Fibroblast of gingiva (primary cell): Measurements from ENCODE around the gene QRFP.
"Not testable (repeated sequence)": the region's sequence is repeated elsewhere in the genome, so short reads cannot be mapped to it uniquely, and the experiment has no call there.

Experiments
- DNase-seq: peaks from one replicate; pipeline ENCODE4 v3.0.0-alpha.2; 2011; ENCODE audit warnings: low read depth

Gene QRFP

GRCh38 chr9:130849356-130849755, 47.3 kb downstream of the QRFP start:
- no peak for DNase-seq

DNA sequence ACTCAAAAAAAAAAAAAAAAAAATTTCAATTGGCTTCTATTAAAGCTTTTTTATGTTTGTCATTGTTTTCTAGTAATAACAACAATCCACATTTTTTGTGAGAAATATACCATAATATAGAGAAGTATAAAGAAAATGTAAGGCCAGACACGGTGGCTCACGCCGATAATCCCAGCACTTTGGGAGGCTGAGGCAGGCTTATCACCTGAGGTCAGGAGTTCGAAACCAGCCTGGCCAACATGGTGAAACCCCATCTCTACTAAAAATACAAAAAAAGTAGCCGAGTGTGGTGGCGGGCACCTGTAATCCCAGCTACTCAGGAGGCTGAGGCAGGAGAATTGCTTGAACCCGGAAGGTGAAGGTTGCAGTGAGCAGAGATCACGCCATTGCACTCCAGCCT, 48.1 kb downstream of the QRFP start:
- DNase-seq: not testable (repeated sequence)

- peak; percentile 100 for DNase-seq
Observed at GRCh38 chr9:130847306-130848217, 49.0 kb downstream of the QRFP start.

- DNase-seq: peak; percentile 75
Observed at GRCh38 chr9:130846487-130847305, 49.9 kb downstream of the QRFP start.

GRCh38 chr9:130845901-130846481, 50.6 kb downstream of the QRFP start:
- peak; percentile 63 for DNase-seq

DNA sequence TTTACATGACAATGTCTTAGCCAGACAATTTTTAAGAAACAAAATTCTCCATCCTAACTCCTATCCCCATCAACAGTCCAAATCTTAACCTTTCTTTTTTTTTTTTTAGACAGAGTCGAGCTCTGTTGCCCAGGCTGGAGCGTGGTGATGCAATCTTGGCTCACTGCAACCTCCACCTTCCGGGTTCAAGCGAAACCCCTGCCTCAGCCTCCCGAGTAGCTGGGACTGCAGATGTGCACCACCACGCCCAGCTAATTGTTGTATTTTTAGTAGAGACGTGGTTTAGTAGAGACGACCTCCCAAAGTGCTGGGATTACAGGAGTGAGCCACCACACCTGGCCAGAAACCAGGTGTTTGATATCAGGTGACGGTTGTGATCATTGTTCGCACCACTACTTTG, 51.4 kb downstream of the QRFP start:
- DNase-seq: no peak

DNA sequence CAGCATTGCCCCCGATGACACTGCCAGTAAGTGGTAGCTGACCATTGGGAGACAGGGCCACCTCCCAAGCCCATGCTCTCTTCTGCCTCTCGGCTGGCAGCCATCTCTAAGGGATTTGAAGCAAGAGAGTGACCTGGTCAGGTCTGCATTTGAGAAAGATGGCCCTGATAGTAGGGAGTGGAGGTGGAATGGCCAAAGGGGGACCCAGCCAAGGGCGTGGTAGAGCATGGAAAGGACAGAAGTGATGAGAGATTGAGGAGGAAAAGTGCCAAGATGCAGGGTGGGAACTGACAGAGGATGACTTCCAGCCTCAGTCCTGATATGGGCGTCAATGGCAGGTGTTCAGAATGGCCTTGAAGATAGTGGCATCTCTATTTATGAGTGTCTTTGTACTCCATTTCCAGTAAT, 52.6 kb downstream of the QRFP start:
- DNase-seq: no peak

DNA sequence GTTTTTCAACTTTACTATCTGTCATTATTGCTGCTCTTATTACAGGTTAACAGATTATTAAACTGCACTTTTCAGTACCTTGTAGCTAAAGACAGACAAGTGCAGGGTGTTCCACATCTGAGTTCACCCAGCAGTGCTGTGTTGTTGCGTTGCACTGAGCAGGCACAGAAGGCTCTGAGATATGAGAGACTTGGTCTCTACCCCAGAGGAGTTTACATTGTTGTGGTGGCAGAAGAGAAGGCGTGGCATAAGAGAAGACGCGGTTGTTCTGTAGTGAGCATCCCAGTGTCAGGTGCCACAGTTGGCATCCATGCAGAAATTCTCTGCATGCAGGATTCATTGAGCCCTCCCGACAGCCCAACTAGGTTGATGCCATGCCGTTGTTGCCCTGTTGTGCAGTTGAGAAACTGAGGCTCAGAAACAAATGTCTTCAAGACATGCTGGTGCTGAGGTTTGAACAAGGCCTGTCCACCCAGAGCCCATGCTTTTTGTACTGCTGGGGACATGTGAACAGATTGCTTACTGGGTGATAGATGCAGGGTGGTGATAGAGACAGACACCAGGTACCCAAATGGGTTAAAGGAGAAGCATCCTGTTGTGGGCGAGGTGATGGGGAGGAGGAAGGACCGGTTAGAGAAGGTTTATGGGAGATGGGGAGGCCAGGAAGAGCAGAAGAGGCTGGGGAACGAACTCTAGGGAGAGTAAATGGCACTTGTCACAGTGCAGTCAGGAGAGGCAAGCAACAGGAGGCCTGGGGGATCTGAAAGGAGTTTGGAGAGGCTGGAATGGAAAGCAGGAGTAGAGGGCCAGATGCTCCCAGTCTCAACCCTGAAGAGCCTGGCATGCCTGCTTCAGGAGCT, 53.3 kb downstream of the QRFP start:
- DNase-seq: no peak
